Trophoblast cell (in vitro differentiated cells and primary cell): Measurements from ENCODE around the gene THADA.
"Not testable (repeated sequence)": the region's sequence is repeated elsewhere in the genome, so short reads cannot be mapped to it uniquely, and the experiment has no call there.

Source experiments
- DNase-seq, 2 donors: peaks; one replicate each; pipeline ENCODE4 v3.0.0-alpha.2; 2016
- H2AFZ ChIP-seq: 2 replicates; pipeline ENCODE4 v1.6.1; 2013; ENCODE audit warnings: low read length, moderate library complexity, mild to moderate bottlenecking; ENCODE audit not compliant: insufficient read depth, poor library complexity
- H2AK5ac ChIP-seq: 2 replicates; pipeline ENCODE4 v1.6.1; 2013; ENCODE audit warnings: mild to moderate bottlenecking, low read length
- H2BK120ac ChIP-seq: 2 replicates; pipeline ENCODE4 v1.6.1; 2013; ENCODE audit warnings: low read length, mild to moderate bottlenecking, moderate library complexity; ENCODE audit not compliant: insufficient read depth, poor library complexity
- H2BK12ac ChIP-seq: 2 replicates; pipeline ENCODE4 v1.6.1; 2013; ENCODE audit warnings: mild to moderate bottlenecking, low read length, moderate library complexity
- H2BK5ac ChIP-seq: 2 replicates; pipeline ENCODE4 v1.6.1; 2013; ENCODE audit warnings: low read length, low read depth, moderate library complexity, mild to moderate bottlenecking; ENCODE audit not compliant: poor library complexity
- H3K14ac ChIP-seq: 2 replicates; pipeline ENCODE4 v1.6.1; 2013; ENCODE audit warnings: mild to moderate bottlenecking, low read length
- H3K18ac ChIP-seq: 2 replicates; pipeline ENCODE4 v1.6.1; 2013; ENCODE audit warnings: mild to moderate bottlenecking, low read length
- H3K23ac ChIP-seq: 2 replicates; pipeline ENCODE4 v1.6.1; 2013; ENCODE audit warnings: low read length
- H3K27ac ChIP-seq: 2 replicates; pipeline ENCODE4 v1.5.1; 2013; ENCODE audit warnings: low read depth, mild to moderate bottlenecking, inconsistent platforms, low read length, moderate library complexity
- H3K27me3 ChIP-seq: 2 replicates; pipeline ENCODE4 v1.6.1; 2013; ENCODE audit warnings: inconsistent platforms, mild to moderate bottlenecking, low read length, moderate library complexity; ENCODE audit not compliant: insufficient read depth
- H3K36me3 ChIP-seq, 2 experiments: 1 replicate in 1 of 2; 2 replicates in 1 of 2; pipeline ENCODE4 v1.6.1; 2013; ENCODE audit warnings: low read length in 2 of 2, mild to moderate bottlenecking in 2 of 2, moderate library complexity in 1 of 2; ENCODE audit not compliant: insufficient read depth in 2 of 2, control insufficient read depth in 1 of 2
- H3K4ac ChIP-seq: 2 replicates; pipeline ENCODE4 v1.6.1; 2013; ENCODE audit warnings: low read depth, mild to moderate bottlenecking, low read length, moderate library complexity
- H3K4me1 ChIP-seq, 2 experiments: 1 replicate in 1 of 2; 2 replicates in 1 of 2; pipeline ENCODE4 v1.6.1; 2013; ENCODE audit warnings: low read length in 2 of 2, mild to moderate bottlenecking in 2 of 2, moderate library complexity in 1 of 2; ENCODE audit not compliant: insufficient read depth in 2 of 2, control insufficient read depth in 1 of 2
- H3K4me2 ChIP-seq: 2 replicates; pipeline ENCODE4 v1.6.1; 2013; ENCODE audit warnings: inconsistent platforms, mild to moderate bottlenecking, low read length, moderate library complexity
- H3K4me3 ChIP-seq: 2 replicates; pipeline ENCODE4 v1.5.1; 2013; ENCODE audit warnings: mild to moderate bottlenecking, low read depth, low read length, inconsistent platforms
- H3K79me1 ChIP-seq: one replicate; pipeline ENCODE4 v1.6.1; 2013; ENCODE audit warnings: low read length
- H3K79me2 ChIP-seq: 2 replicates; pipeline ENCODE4 v1.6.1; 2013; ENCODE audit warnings: low read length, mild to moderate bottlenecking; ENCODE audit not compliant: control insufficient read depth, insufficient read depth, poor library complexity
- H3K9ac ChIP-seq: 2 replicates; pipeline ENCODE4 v1.6.1; 2013; ENCODE audit warnings: mild to moderate bottlenecking, low read length
- H3K9me3 ChIP-seq: 2 replicates; pipeline ENCODE4 v1.6.1; 2013; ENCODE audit warnings: low read depth, mild to moderate bottlenecking, control low read depth, inconsistent platforms, low read length; ENCODE audit not compliant: insufficient read depth
- H4K12ac ChIP-seq: 2 replicates; pipeline ENCODE4 v1.6.1; 2013; ENCODE audit warnings: low read depth, mild to moderate bottlenecking, low read length, moderate library complexity
- H4K8ac ChIP-seq: 2 replicates; pipeline ENCODE4 v1.6.1; 2013; ENCODE audit warnings: low read depth, mild to moderate bottlenecking, low read length, moderate library complexity
- H4K91ac ChIP-seq: one replicate; pipeline ENCODE4 v1.6.1; 2013; ENCODE audit warnings: low read depth, mild to moderate bottlenecking, low read length, moderate library complexity
- WGBS: extraction: QIAGEN DNeasy Blood & Tissue Kit; methylation state at CpG from one replicate; pipeline ENCODE4 v1.1.7; 2013; ENCODE audit warnings: missing lambda C conversion rate; ENCODE audit not compliant: insufficient read length, insufficient coverage; ENCODE audit errors: extremely low coverage; 5-methylcytosine and 5-hydroxymethylcytosine counted together

The THADA gene

DNA sequence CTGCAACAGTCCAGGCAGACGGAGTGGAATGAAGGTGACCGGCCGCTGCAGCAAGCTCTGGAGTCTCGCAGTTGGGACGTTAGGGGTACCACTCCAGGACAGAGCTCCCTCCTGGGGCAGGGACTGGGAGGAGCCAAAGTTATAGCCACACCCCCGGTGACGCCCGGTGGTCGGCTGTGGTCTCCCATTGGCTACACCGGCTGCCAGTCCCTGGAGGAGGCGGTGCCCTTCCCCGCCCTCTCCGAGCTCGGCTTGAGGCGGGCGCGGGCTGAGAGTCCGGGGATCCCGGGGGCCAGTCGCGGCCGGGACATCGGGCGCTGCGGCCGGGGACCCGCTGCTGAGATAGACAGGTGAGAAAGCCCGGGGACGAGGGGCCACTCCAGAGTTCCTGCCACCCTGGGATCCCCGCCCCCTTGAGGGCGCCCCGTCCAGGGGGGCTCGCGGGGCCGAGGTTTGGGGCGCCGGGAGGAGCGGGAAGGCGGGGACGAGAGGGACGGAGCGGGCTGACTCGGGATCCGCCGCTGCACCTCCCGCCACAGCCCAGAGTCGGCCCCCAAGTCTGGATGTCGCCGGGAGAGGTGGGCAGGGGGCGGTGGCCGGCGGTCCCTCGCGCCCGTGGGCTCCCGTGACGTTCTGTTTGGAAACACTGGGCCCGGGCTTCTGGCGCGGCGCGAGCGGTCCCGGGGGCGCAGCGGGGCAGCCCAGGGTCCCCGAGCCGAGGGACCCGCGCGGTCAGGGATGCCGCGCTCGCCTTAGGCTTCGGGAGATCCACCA lies 41.4 kb upstream of the THADA start, which contains the start of gene PLEKHH2:
Gene PLEKHH2 (plus strand): TSS at position 231 of the 774 bp plus-strand sequence. CDS start 7,414 bp downstream, outside the sequence.
- no peak within 1 kb of the TSS for H3K14ac ChIP-seq
- no peak within 1 kb of the TSS for H3K4ac ChIP-seq
- no peak within 1 kb of the TSS for H2BK120ac ChIP-seq
- peak within 1 kb of the TSS; percentile 77 for H3K4me3 ChIP-seq
- no peaks in the 10 kb centered on the region for H3K36me3 ChIP-seq
- no peak within 1 kb of the TSS for H3K9ac ChIP-seq
- H3K27ac ChIP-seq, result no peak within 1 kb of the TSS
- no peaks in the 10 kb centered on the region for H3K79me1 ChIP-seq
- DNase-seq, result peak; percentile 52 to 73
- H2BK12ac ChIP-seq, result no peak within 1 kb of the TSS
- H4K8ac ChIP-seq, result no peak within 1 kb of the TSS
- H3K27me3 ChIP-seq, result no peaks in the 10 kb centered on the region
- no peak within 1 kb of the TSS for H3K18ac ChIP-seq
- WGBS, result no CpG with 5 or more reads among the region's 75 CpGs
- H3K4me2 ChIP-seq, result peak within 1 kb of the TSS; percentile 96
- no peaks in the 10 kb centered on the region for H3K79me2 ChIP-seq
- no peak within 1 kb of the TSS for H2BK5ac ChIP-seq
- H4K12ac ChIP-seq, result no peak within 1 kb of the TSS
- H2AK5ac ChIP-seq, result no peak within 1 kb of the TSS
- H3K4me1 ChIP-seq, result peaks cover 0 to 5% of the 10 kb centered on the region in 2 experiments
- H3K9me3 ChIP-seq, result no peaks in the 10 kb centered on the region
- H3K23ac ChIP-seq, result no peak within 1 kb of the TSS
- H2AFZ ChIP-seq, result peak within 1 kb of the TSS; percentile 86
- H4K91ac ChIP-seq, result no peak within 1 kb of the TSS

DNA sequence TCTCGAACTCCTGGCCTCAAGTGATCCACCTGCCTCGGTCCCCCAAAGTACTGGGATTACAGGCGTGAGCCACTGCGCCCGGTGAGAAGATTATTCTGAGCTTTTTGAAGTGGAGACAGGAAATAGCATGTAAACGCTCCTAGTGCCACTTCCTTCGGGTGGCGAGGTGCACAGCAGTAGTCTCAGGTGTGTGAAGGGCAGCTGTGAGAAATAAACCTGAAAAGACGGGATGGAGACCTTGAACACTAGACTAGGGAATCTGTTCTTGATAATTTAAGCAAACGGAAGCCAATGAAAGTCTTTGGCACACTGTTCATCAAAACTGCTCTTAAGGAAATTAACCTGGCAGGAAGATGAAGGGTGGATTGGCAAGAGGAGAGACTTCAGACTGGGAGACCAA lies 40.8 kb upstream of the THADA start:
- no peaks in the 10 kb centered on the region for H3K36me3 ChIP-seq
- no peak overlapping the region for H2BK12ac ChIP-seq
- no peak overlapping the region for H4K8ac ChIP-seq
- no peak overlapping the region for H2AK5ac ChIP-seq
- no peaks in the 10 kb centered on the region for H3K27me3 ChIP-seq
- no peak overlapping the region for H3K23ac ChIP-seq
- H2AFZ ChIP-seq, result peak overlapping the region; percentile 86
- no peak overlapping the region for H2BK5ac ChIP-seq
- peaks cover 0 to 5% of the 10 kb centered on the region in 2 experiments for H3K4me1 ChIP-seq
- no peak for DNase-seq
- no peak overlapping the region for H3K9ac ChIP-seq
- no peak overlapping the region for H3K27ac ChIP-seq
- H4K91ac ChIP-seq, result no peak overlapping the region
- H3K14ac ChIP-seq, result no peak overlapping the region
- no peak overlapping the region for H4K12ac ChIP-seq
- H3K9me3 ChIP-seq, result no peaks in the 10 kb centered on the region
- no peaks in the 10 kb centered on the region for H3K79me2 ChIP-seq
- WGBS, result no CpG with 5 or more reads among the region's 10 CpGs
- peak overlapping the region; percentile 96 for H3K4me2 ChIP-seq
- no peak overlapping the region for H3K4me3 ChIP-seq
- no peak overlapping the region for H3K4ac ChIP-seq
- H3K79me1 ChIP-seq, result no peaks in the 10 kb centered on the region
- no peak overlapping the region for H2BK120ac ChIP-seq
- H3K18ac ChIP-seq, result no peak overlapping the region

- H2AFZ ChIP-seq, H3K36me3 ChIP-seq, H2AK5ac ChIP-seq, H3K79me1 ChIP-seq, H2BK120ac ChIP-seq, H3K4me3 ChIP-seq, H3K27ac ChIP-seq, H3K9me3 ChIP-seq, DNase-seq, H2BK12ac ChIP-seq, H3K4me1 ChIP-seq, H3K27me3 ChIP-seq, H3K4me2 ChIP-seq, H4K8ac ChIP-seq, H3K23ac ChIP-seq, H3K79me2 ChIP-seq, H4K91ac ChIP-seq, H2BK5ac ChIP-seq, H3K14ac ChIP-seq, H3K9ac ChIP-seq, H3K18ac ChIP-seq, H4K12ac ChIP-seq, H3K4ac ChIP-seq: not testable (repeated sequence)
- WGBS, result no CpG with 5 or more reads among the region's 12 CpGs
Measured at GRCh38 chr2:43636153-43636552, 40.3 kb upstream of the THADA start.

GRCh38 chr2:43634604-43635306 lies 38.9 kb upstream of the THADA start:
- Histone ChIP-seq H2BK12ac (no peak overlapping the region), H2AK5ac (no peak overlapping the region), H3K27me3 (no peaks in the 10 kb centered on the region), H3K14ac (no peak overlapping the region), H3K9me3 (no peaks in the 10 kb centered on the region), H3K4me3 (no peak overlapping the region), H3K9ac (no peak overlapping the region), H2BK120ac (no peak overlapping the region), H4K12ac (no peak overlapping the region), H4K91ac (no peak overlapping the region), H2AFZ (no peak overlapping the region), H4K8ac (no peak overlapping the region), H3K18ac (no peak overlapping the region), H3K27ac (no peak overlapping the region), H2BK5ac (no peak overlapping the region), H3K79me1 (no peaks in the 10 kb centered on the region), H3K4me1 (peaks cover 0 to 5% of the 10 kb centered on the region in 2 experiments), H3K4ac (no peak overlapping the region), H3K23ac (no peak overlapping the region), H3K4me2 (no peak overlapping the region), H3K79me2 (no peaks in the 10 kb centered on the region), H3K36me3 (no peaks in the 10 kb centered on the region)
- no CpG with 5 or more reads among the region's 6 CpGs for WGBS
- no peak for DNase-seq
